Pancreas (tissue), 10 donors: Measurements from ENCODE around the gene PRKCA. TPM values are rescaled to one million over a fixed set of nuclear protein-coding genes. Genes with fewer than 3 reads are reported as not detected.

Experiments
- ATAC-seq, 4 donors: fragments of 200-7000 bp; cut with Tn5 transposase; one replicate each; pipeline versions ENCODE4 v1.8.0 to v1.9.1; 2020; ENCODE audit warnings: mild to moderate bottlenecking in 4 of 4, moderate library complexity in 4 of 4
- DNase-seq, 6 donors: peaks; one replicate each; pipeline ENCODE4 v3.0.0-alpha.2; 2020
- FAIRE-seq: peaks from 2 replicates; lab custom pipeline; 2012; peaks lifted over from hg19 to GRCh38; lab: Jason Lieb, UNC
- H3K27ac ChIP-seq, 4 donors: fragments of 200-600 bp; sonication (generic); 1 replicate in 3 of 4; 2 replicates in 1 of 4; pipeline versions ENCODE4 v1.5.0 to v1.8.0; 2020
- H3K27me3 ChIP-seq, 4 donors: fragments of 200-600 bp; one replicate each; pipeline ENCODE4 v1.8.0; 2021
- H3K36me3 ChIP-seq, 3 donors: fragments of 200-600 bp; sonication (generic) in 1 of 3; one replicate each; pipeline versions ENCODE4 v1.5.0 to v1.8.0; 2020 to 2021
- H3K4me1 ChIP-seq, 3 donors: fragments of 200-600 bp; one replicate each; pipeline ENCODE4 v1.8.0; 2021
- H3K4me3 ChIP-seq, 4 donors: fragments of 200-600 bp; sonication (generic) in 2 of 4; one replicate each; pipeline versions ENCODE4 v1.5.0 to v1.8.0; 2020 to 2021
- H3K9me3 ChIP-seq, 4 donors: fragments of 200-600 bp; one replicate each; pipeline ENCODE4 v1.8.0; 2021
- WGBS, 2 donors: extraction: QIAGEN DNeasy Blood & Tissue Kit; methylation state at CpG; one replicate each; pipeline ENCODE4 v1.1.7; 2013; 5-methylcytosine and 5-hydroxymethylcytosine counted together
- intact Hi-C, 3 donors: fragments of 100-400 bp; cut with DNase I; formaldehyde crosslinking; loops; one replicate each; pipeline versions ENCODE4 v1.11.1 to v1.14.2; 2022
- polyA plus RNA-seq, 2 donors: library from polyadenylated mRNA; stranded (reverse); fragments of 200-250 nt; gene quantifications; one replicate each; pipeline ENCODE4 v1.2.3, GENCODE V29; 2013
- total RNA-seq, 6 donors: library from RNA; stranded (reverse); fragmentation: NEBNext Ultra II Directional in 4 of 6; extraction: Animal tissue kit (Norgen Biotek cat#: 25700) in 4 of 6; gene quantifications; one replicate each; pipeline versions ENCODE4 v1.2.1 to v1.2.4, GENCODE V29; 2021 to 2023
- TF ChIP-seq, protein P1 (sequence below), 4 donors: fragments of 200-600 bp; sonication (generic) in 3 of 4; IDR thresholded peaks; one replicate each; pipeline versions ENCODE4 v1.5.0 to v1.8.0; 2021; ENCODE audit warnings: antibody characterized with exemption in 4 of 4
- donor health status: healthy with polysubstance abuse.
- donor health status: DM: no; HTN: no; CAD: no; lungs with moderate emphysema.
- donor health status: DM: no; HTN: no; CAD: no.
- donor health status: control.
- donor health status: control.
- donor health status: Bipolar disorder and iron deficiency.
- donor health status: DM: yes; HTN: yes; CAD: no.
- donor health status: DM: no; HTN: no; CAD: no.
- donor health status: DM: no; HTN: no; CAD: no.
- donor health status: DM: yes; HTN: yes; CAD: no.

Gene PRKCA
- total and polyA plus RNA-seq, 8 donors, result 3.5 to 22.3 (median 10.2) TPM

DNA sequence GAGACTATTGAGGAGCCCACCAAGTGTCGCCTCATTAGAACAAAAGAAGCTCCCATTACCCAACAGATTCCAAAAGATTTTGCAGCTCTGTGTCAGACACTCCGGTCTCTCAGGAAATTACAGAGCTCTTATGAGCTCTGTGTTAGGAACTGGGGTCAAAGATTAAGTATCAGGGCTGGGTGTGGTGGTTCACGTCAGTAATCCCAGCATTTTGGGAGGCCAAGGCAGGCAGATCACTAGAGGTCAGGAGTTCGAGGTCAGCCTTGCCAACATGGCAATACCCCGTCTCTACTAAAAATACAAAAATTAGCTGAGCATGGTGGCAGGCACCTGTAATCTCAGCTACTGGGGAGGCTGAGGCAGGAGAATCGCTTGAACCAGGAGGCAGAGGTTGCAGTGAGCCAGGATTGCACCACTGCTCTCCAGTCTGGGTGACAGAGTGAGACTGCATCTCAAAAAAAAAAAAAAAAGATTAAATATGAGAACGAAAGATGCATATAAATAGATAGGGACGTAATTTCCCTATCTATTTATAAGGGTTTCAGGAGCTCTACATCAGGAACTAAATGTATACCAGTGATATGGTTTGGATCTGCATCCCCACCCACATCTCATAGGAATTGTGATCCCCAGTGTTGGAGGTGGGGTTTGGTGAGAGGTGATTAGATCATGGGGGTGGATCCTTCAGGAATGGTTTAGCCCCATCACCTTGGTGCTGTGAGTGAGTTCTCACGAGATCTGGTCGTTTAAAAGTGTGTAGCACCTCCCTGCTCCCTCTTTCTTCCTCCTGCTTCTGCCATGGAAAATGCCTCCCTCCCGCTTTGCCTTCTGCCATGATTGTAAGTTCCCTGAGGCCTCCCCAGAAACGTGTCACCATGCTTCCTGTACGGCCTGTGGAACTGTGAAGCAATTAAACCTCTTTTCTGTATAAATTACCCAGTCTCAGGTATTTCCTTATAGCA lies 111.4 kb downstream of the PRKCA start:
- peaks cover 17 to 20% (median 18%) of the 10 kb centered on the region in 3 donors for H3K4me1 ChIP-seq
- H3K36me3 ChIP-seq, result no peaks in the 10 kb centered on the region
- intact Hi-C loops, result no loop called here
- no peak for FAIRE-seq
- 78 to 80% methylated on average over 13 of the region's 13 CpGs for WGBS, 2 donors
- no peak overlapping the region for H3K4me3 ChIP-seq
- no peaks in the 10 kb centered on the region for H3K9me3 ChIP-seq
- no peaks in the 10 kb centered on the region for H3K27me3 ChIP-seq
- H3K27ac ChIP-seq, result peak overlapping the region in 2 of 4 donors; percentile 55 to 67
- DNase-seq, result no peak
- TF ChIP-seq, protein P1, sequence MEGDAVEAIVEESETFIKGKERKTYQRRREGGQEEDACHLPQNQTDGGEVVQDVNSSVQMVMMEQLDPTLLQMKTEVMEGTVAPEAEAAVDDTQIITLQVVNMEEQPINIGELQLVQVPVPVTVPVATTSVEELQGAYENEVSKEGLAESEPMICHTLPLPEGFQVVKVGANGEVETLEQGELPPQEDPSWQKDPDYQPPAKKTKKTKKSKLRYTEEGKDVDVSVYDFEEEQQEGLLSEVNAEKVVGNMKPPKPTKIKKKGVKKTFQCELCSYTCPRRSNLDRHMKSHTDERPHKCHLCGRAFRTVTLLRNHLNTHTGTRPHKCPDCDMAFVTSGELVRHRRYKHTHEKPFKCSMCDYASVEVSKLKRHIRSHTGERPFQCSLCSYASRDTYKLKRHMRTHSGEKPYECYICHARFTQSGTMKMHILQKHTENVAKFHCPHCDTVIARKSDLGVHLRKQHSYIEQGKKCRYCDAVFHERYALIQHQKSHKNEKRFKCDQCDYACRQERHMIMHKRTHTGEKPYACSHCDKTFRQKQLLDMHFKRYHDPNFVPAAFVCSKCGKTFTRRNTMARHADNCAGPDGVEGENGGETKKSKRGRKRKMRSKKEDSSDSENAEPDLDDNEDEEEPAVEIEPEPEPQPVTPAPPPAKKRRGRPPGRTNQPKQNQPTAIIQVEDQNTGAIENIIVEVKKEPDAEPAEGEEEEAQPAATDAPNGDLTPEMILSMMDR (IDR thresholded peaks at IDR 0.05), result no peak
- ATAC-seq, result no peak

DNA sequence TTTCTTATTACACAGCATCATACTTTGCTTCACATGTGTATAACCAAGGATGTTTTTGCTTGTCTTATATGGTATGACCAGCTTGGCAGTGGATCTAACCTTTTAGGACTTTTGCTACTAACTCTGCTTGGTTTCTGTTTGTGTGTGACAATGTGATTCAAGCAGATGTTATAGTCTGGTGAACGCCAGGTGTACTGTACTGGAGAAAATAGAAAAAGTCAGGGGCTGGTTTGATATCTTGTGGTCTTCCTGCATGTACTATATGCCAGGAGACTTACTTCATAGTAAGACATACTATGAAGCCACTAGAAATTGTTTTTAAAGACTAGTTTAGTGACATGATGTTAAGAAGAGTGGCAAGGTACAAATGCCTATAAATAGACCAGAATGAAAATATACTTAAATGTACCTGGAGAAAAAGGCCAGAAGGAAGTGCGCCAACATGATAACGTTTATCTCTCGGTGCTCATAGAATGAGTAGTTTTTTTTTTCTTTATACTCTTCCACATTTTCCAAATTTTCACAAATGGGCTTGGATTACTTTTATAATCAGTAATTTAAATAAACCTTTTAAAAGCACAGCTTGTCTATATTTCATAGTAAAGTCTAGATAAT lies 112.3 kb downstream of the PRKCA start:
- TF ChIP-seq, protein P1 (IDR thresholded peaks at IDR 0.05), result no peak
- intact Hi-C loops, result no loop called here
- H3K4me3 ChIP-seq, result no peak overlapping the region
- no peak for FAIRE-seq
- no peaks in the 10 kb centered on the region for H3K36me3 ChIP-seq
- peak; percentile 42 to 69 (median 49) for ATAC-seq
- no peaks in the 10 kb centered on the region for H3K9me3 ChIP-seq
- no peaks in the 10 kb centered on the region for H3K27me3 ChIP-seq
- peaks cover 17 to 20% (median 18%) of the 10 kb centered on the region in 3 donors for H3K4me1 ChIP-seq
- peak overlapping the region in 2 of 4 donors; percentile 55 to 67 for H3K27ac ChIP-seq
- no peak for DNase-seq
- WGBS, 2 donors, result 21 to 29% methylated on average over 4 of the region's 4 CpGs

DNA sequence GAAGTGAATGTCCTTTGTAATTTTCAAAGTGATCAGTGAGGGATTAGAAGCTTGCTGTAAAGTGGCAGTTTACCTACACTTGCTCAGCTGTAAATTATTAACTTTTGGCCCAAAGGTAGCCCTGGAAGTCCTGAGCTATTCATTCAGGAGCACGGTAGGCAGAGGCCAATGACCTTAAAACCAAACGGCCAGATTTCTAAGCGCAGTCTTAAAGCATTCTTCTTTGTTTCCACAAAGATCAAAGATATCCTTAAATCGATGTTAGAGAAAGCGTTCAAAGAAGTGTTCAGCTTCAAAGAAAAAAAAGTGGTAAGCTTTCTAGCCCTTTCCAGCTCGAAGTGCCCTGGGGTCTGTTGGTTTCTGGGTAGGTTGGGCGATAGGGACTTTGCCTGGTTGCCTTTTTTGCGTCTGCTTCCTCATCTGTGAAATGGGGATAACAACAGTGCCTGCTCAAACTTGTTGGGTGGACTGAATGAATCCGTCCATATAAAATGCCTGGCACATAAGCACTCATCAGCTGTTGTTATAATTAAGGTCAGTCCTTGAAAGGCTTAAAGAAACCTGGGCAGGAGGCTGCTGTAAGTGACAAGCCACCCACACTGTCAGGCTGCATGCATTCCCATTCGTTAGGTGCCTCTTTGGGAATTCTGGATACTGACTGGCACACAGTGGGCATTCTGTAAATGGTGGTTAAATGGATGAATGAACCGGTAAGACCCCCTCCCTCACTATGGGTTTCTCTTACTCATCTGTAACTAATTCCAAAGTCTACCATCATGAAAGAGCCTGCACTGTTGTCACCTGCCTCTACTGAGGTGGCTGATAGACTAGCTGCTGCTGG lies 113.2 kb downstream of the PRKCA start:
- TF ChIP-seq, protein P1 (IDR thresholded peaks at IDR 0.05), result no peak
- DNase-seq, result peak in 3 of 6 donors; percentile 28 to 37 (median 36)

DNA sequence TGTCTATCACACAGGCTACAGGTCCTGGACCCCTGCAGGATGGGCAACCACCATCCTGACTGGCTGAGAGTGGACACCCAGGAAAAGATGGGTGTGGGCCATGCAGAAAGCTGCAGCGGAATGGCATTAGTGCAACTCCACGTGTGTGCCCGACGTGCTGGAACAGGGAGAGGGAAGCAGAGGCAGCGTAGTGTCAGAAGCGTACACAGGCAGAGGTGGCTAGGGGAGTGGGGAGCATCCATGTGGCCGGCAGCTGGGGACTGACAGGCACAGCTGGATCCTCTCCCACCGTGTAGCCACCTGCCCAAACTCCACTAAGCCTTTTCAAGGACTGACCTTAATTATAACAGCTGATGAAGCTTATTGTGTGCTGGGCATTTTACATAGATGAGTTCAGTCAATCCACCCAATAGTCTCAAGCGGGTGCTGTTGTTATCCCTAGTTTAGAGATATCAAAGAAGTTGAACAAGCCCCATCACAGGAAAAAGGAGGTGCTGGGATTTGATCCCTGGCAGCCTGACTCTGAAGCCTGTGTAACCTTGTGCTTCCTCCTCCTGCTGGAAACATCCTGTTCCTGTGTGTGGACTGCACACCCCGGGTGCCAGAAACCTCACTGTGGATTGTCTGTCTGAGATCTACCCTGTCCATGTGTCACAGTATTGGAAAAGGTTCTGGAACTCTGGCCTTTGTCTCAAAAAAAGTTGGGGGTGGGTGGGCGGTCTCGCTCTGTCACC lies 114.0 kb downstream of the PRKCA start:
- ATAC-seq, result no peak
- Histone ChIP-seq H3K4me3 (no peak overlapping the region), H3K36me3 (no peaks in the 10 kb centered on the region), H3K9me3 (no peaks in the 10 kb centered on the region), H3K4me1 (peaks cover 17 to 20% (median 18%) of the 10 kb centered on the region in 3 donors), H3K27ac (no peak overlapping the region), H3K27me3 (no peaks in the 10 kb centered on the region)
- DNase-seq, result no peak
- intact Hi-C loops, result no loop called here
- FAIRE-seq, result no peak
- WGBS, 2 donors, result 77 to 80% methylated on average over 12 of the region's 12 CpGs
- TF ChIP-seq, protein P1 (IDR thresholded peaks at IDR 0.05), result no peak

More for the DNA sequence above, 113.2 kb downstream of the PRKCA start:
- 23% methylated on average over 11 of the region's 11 CpGs for WGBS, 2 donors
- no peak for FAIRE-seq
- intact Hi-C loops, result no loop called here
- no peak overlapping the region for H3K4me3 ChIP-seq
- peak; percentile 90 to 96 (median 95) for ATAC-seq
- no peaks in the 10 kb centered on the region for H3K27me3 ChIP-seq
- peaks cover 17 to 20% (median 18%) of the 10 kb centered on the region in 3 donors for H3K4me1 ChIP-seq
- peak overlapping the region in 2 of 4 donors; percentile 55 to 67 for H3K27ac ChIP-seq
- H3K36me3 ChIP-seq, result no peaks in the 10 kb centered on the region
- no peaks in the 10 kb centered on the region for H3K9me3 ChIP-seq
